KMS-11 (cell line): ENCODE data around the gene DUS1L.

Experiments
- H2AFZ ChIP-seq: fragments of 200-600 bp; sonication (generic); 2 replicates; pipeline ENCODE4 v1.6.1; 2016; ENCODE audit warnings: antibody characterized with exemption, mixed run types, low read depth
- H3K27ac ChIP-seq: fragments of 200-600 bp; sonication (generic); 2 replicates; pipeline ENCODE4 v1.6.1; 2016; ENCODE audit warnings: mild to moderate bottlenecking, mixed run types
- H3K27me3 ChIP-seq: fragments of 200-600 bp; sonication (generic); 2 replicates; pipeline ENCODE4 v1.6.1; 2017; ENCODE audit warnings: mild to moderate bottlenecking, low read depth, mixed run types, moderate library complexity; ENCODE audit not compliant: insufficient read depth
- H3K36me3 ChIP-seq: fragments of 200-600 bp; sonication (generic); 2 replicates; pipeline ENCODE4 v1.6.1; 2017; ENCODE audit warnings: mild to moderate bottlenecking, mixed run types; ENCODE audit not compliant: insufficient read depth
- H3K4me1 ChIP-seq: fragments of 200-600 bp; sonication (generic); 2 replicates; pipeline ENCODE4 v1.6.1; 2016; ENCODE audit warnings: mild to moderate bottlenecking, low read depth, mixed run types; ENCODE audit not compliant: poor library complexity, severe bottlenecking
- H3K4me2 ChIP-seq: fragments of 200-600 bp; sonication (generic); 2 replicates; pipeline ENCODE4 v1.7.0; 2016; ENCODE audit warnings: mild to moderate bottlenecking, mixed run types
- H3K4me3 ChIP-seq: fragments of 200-600 bp; sonication (generic); IDR thresholded peaks from 2 replicates; pipeline ENCODE4 v1.6.1; 2017; ENCODE audit warnings: low read depth, low read length, mixed read lengths; ENCODE audit not compliant: insufficient read depth
- H3K79me2 ChIP-seq: fragments of 200-600 bp; sonication (generic); 2 replicates; pipeline ENCODE4 v1.6.1; 2016; ENCODE audit warnings: low read depth, mixed run types; ENCODE audit not compliant: insufficient read depth
- H3K9ac ChIP-seq: fragments of 200-600 bp; sonication (generic); 2 replicates; pipeline ENCODE4 v1.6.1; 2016; ENCODE audit warnings: mild to moderate bottlenecking, mixed run types
- H4K20me1 ChIP-seq: fragments of 200-600 bp; sonication (generic); 2 replicates; pipeline ENCODE4 v1.6.1; 2016; ENCODE audit warnings: mild to moderate bottlenecking, mixed run types; ENCODE audit not compliant: insufficient read depth
- CTCF ChIP-seq: fragments of 200-600 bp; sonication (generic); conservative IDR thresholded peaks from 2 replicates; pipeline ENCODE4 v1.6.1; 2017; ENCODE audit warnings: low read depth, mild to moderate bottlenecking, antibody characterized with exemption, low read length, moderate library complexity, mixed read lengths

The DUS1L gene

GRCh38 chr17:82017612-82018151 is 47.9 kb downstream of the DUS1L start:
- no peaks in the 10 kb centered on the region for H3K4me1 ChIP-seq
- no peak overlapping the region for H2AFZ ChIP-seq
- no peaks in the 10 kb centered on the region for H3K27me3 ChIP-seq
- H3K79me2 ChIP-seq = peaks cover 6% of the 10 kb centered on the region; the same call in 1 of the 2 replicates
- H3K4me2 ChIP-seq = no peak overlapping the region
- no peaks in the 10 kb centered on the region for H4K20me1 ChIP-seq
- no peak overlapping the region for H3K27ac ChIP-seq
- H3K36me3 ChIP-seq = no peaks in the 10 kb centered on the region
- TF ChIP-seq CTCF = no peak
- H3K4me3 ChIP-seq = no peak overlapping the region
- no peak overlapping the region for H3K9ac ChIP-seq

DNA sequence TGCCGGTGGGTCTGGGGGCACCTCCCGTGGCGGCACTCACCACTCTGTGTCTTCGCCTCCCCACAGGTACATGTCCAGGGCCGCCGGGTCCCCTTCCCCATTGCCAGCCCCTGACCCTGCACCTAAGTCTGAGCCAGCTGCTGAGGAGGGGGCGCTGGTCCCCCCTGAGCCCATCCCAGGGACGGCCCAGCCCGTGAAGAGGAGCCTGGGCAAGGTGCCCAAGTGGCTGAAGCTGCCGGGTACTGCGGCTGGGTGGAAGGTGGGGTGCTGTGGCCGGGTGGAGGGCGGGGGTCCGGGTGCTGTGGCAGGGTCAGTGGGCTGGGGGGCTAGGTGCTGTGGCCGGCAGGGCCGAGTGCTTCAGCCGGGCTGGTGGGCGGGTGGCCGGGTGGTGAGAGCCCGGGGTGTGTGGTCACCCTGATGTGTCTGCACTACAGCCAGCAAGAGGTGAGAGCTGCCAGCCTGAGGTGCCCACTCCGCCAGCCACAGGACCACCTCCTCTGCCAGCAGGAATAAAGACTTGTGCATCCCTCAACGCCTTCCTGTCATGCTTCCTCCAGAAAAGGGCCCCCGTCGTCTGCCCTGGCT is 48.6 kb downstream of the DUS1L start:
- Histone ChIP-seq H3K27ac (no peak overlapping the region), H4K20me1 (no peaks in the 10 kb centered on the region), H3K4me1 (no peaks in the 10 kb centered on the region), H3K27me3 (no peaks in the 10 kb centered on the region), H3K36me3 (no peaks in the 10 kb centered on the region), H3K4me2 (no peak overlapping the region), H3K79me2 (no peaks in the 10 kb centered on the region; the same call in 1 of the 2 replicates), H2AFZ (no peak overlapping the region), H3K9ac (no peak overlapping the region), H3K4me3 (no peak overlapping the region)
- TF ChIP-seq CTCF = no peak

DNA sequence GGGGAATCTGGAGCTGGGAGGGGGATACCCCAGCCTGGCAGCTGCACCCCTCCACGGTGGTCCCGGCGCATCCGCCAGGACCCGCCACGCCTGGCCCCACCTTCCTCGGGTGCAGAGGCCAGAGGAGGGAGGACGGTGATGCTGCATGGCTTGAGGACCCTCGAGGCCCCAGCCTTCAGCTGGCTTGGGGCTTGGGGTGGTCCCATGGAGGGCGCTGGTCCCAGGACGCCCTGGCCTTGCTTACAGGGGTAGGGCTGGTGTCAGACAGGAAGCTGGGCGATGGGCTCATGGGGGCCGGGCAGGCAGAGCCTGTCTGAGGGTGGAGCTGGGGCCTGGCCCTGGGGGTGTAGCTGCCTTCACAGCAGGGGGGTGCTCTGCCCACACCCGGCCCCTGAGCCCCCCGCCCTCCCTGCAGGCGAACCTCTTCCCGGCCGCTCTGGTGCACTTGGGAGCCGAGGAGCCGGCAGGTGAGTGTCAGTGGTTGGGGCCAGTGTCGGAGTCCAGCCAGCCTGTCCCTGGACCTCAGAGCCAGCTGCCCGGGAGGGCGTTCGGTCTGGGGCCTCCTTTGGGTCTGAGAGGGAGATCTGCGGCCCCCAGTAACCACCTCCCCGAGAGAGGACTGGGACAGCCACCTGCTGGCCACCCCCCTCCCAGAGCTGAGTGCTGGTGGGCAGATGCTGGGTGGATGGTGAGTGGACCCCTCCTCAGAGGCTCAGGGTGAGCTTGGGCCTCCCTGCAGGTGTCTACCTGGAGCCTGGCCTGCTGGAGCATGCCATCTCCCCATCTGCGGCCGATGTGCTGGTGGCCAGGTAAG is 49.3 kb downstream of the DUS1L start:
- H3K79me2 ChIP-seq = no peaks in the 10 kb centered on the region; the same call in 1 of the 2 replicates
- H3K4me1 ChIP-seq = no peaks in the 10 kb centered on the region
- H4K20me1 ChIP-seq = no peaks in the 10 kb centered on the region

More for the DNA sequence above, 49.3 kb downstream of the DUS1L start:
- Histone ChIP-seq H3K9ac (no peak overlapping the region), H2AFZ (no peak overlapping the region), H3K27me3 (no peaks in the 10 kb centered on the region), H3K4me3 (no peak overlapping the region), H3K4me2 (no peak overlapping the region), H3K27ac (no peak overlapping the region), H3K36me3 (no peaks in the 10 kb centered on the region)
- TF ChIP-seq CTCF = no peak
